ENCODE data around the gene ATG14. TPM values are rescaled to one million over a fixed set of nuclear protein-coding genes. Genes with fewer than 3 reads are reported as not detected.

The ATG14 gene
- total RNA-seq, 6 donors from 2014 or later: 7.6 to 29.3 (median 11.1) TPM

DNA sequence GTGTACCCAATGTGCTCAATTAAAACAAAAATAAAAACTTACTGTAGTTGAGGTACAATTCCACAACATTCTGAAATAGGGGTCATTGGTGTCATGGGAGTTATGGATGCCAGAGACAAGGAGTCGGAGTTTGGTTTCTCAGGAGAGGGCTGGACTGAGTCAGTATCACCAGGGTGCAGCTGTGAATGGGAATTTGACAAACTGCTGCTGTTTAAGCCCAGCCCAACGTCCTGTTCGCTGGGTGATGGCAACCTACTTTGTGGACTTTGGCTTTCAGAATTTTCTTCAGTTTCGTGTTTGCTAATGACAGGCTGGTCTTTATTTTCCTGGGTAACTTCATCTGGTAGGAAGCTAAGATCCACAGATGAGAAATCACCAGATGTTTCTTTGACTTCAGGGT lies 24.9 kb upstream of the ATG14 start:
- no peak for ATAC-seq (ENCODE audit: low FRiP score in 2 of 2)
- TF ChIP-seq EP300 (IDR thresholded peaks at IDR 0.05) (no peak), POLR2AphosphoS5 (IDR thresholded peaks at IDR 0.05) (no peak), POLR2A (IDR thresholded peaks at IDR 0.05) (no peak)
- TF ChIP-seq, protein P1, sequence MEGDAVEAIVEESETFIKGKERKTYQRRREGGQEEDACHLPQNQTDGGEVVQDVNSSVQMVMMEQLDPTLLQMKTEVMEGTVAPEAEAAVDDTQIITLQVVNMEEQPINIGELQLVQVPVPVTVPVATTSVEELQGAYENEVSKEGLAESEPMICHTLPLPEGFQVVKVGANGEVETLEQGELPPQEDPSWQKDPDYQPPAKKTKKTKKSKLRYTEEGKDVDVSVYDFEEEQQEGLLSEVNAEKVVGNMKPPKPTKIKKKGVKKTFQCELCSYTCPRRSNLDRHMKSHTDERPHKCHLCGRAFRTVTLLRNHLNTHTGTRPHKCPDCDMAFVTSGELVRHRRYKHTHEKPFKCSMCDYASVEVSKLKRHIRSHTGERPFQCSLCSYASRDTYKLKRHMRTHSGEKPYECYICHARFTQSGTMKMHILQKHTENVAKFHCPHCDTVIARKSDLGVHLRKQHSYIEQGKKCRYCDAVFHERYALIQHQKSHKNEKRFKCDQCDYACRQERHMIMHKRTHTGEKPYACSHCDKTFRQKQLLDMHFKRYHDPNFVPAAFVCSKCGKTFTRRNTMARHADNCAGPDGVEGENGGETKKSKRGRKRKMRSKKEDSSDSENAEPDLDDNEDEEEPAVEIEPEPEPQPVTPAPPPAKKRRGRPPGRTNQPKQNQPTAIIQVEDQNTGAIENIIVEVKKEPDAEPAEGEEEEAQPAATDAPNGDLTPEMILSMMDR (IDR thresholded peaks at IDR 0.05): no peak
- no peaks in the 10 kb centered on the region for H3K9me3 ChIP-seq
- no peak overlapping the region for H3K27ac ChIP-seq
- H3K36me3 ChIP-seq: no peaks in the 10 kb centered on the region
- H3K27me3 ChIP-seq: no peaks in the 10 kb centered on the region
- no peak for DNase-seq
- WGBS, 2 donors: 59 to 67% methylated on average over 4 of the region's 4 CpGs
- H3K4me3 ChIP-seq: no peak overlapping the region
- peaks cover 0 to 5% (median 0%) of the 10 kb centered on the region in 4 donors for H3K4me1 ChIP-seq

DNA sequence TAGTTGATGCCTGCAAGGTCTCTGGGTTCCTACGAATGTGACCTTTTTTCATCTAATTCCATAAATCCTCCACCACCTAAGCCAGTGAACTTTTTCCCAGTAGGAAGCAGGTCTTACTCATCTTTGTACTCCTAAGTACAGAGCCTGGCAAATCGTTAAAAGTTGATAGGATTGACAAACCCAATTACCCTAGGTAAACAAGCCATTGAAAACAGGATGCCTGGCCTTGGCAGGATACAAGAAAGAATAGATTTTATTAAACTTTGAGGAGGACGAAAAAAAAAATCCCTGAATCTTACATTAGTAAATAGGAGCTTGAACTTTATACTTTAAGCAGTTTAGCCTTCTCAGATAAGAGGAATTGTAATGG lies 23.2 kb upstream of the ATG14 start:
- no peak for DNase-seq
- H3K36me3 ChIP-seq: no peaks in the 10 kb centered on the region
- H3K27me3 ChIP-seq: no peaks in the 10 kb centered on the region
- no peak for ATAC-seq (ENCODE audit: low FRiP score in 2 of 2)
- TF ChIP-seq POLR2AphosphoS5 (IDR thresholded peaks at IDR 0.05) (no peak), EP300 (IDR thresholded peaks at IDR 0.05) (no peak), POLR2A (IDR thresholded peaks at IDR 0.05) (no peak)
- TF ChIP-seq, protein P1 (IDR thresholded peaks at IDR 0.05): no peak
- H3K27ac ChIP-seq: no peak overlapping the region
- 40 to 41% methylated on average over 3 of the region's 3 CpGs for WGBS, 2 donors
- H3K4me3 ChIP-seq: no peak overlapping the region
- H3K9me3 ChIP-seq: no peaks in the 10 kb centered on the region
- H3K4me1 ChIP-seq: no peaks in the 10 kb centered on the region

DNA sequence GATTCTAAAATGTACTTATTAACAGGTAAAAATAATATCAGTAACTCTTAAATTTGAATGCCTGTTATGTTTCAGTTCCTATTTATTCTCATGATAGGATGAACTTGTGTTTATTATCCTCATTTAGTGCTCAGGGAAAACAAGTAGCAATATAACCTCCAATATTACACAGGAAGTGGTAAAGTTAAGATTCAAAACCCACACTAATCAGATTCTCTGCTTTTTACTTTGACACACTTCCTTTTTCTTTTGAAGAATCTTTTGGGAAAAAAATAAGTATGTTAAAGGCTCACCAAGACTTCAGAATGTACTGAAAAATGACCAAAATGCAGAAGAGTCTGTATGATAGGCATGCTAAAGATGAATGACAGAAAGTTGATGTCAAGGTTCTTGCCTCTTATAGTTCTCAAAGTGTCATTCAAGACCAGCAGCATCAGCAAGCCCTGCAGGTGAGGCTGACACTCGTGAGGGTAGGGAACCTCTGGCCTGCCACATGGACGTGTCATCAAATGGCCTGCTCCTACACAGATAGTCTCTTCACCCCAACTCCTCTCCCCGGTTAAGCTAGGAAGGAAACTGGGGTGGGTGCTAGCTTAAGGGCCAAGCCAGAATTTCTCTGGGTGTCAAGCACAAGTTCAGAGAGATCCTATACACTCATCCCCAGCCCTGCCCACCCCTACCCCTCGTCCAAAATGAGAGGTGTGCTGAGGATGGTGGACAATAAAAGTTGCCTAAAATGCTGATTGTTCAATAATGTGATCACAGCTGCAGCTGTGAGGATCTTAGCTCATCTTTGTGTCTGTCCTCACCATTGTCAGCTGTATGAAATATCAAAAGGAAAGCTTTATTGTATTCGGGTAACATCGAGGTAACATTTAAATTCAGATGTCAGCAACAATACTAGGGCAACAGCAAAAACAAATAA lies 22.5 kb upstream of the ATG14 start:
- WGBS, 2 donors: 51 to 67% methylated on average over 6 of the region's 6 CpGs
- no peak for TF ChIP-seq POLR2A (IDR thresholded peaks at IDR 0.05)
- TF ChIP-seq EP300 (IDR thresholded peaks at IDR 0.05): no peak
- no peak for TF ChIP-seq POLR2AphosphoS5 (IDR thresholded peaks at IDR 0.05)
- H3K27me3 ChIP-seq: no peaks in the 10 kb centered on the region
- H3K4me3 ChIP-seq: no peak overlapping the region
- DNase-seq: no peak
- H3K36me3 ChIP-seq: no peaks in the 10 kb centered on the region
- ATAC-seq (ENCODE audit: low FRiP score in 2 of 2): no peak
- no peak overlapping the region for H3K27ac ChIP-seq
- no peaks in the 10 kb centered on the region for H3K9me3 ChIP-seq
- H3K4me1 ChIP-seq: no peaks in the 10 kb centered on the region

DNA sequence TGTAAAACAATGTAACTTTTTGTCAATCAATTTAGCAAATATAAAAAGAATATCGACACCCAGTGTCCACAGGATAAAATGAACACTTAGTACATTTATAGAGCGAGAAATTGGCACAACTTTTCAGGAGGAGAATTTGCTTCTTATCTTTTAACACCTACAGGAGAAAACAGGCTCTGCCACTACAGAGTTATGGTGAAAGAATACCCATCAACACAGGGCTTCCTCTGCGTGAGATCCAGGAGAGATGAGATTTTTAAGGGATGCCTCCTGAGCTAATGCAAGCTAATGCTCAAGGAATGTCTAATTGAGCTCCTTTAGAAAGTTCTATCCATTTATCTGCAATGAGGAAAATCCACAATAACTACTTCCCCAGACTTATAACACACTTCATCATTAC lies 21.0 kb upstream of the ATG14 start:
- TF ChIP-seq POLR2AphosphoS5 (IDR thresholded peaks at IDR 0.05) (no peak), EP300 (IDR thresholded peaks at IDR 0.05) (no peak), POLR2A (IDR thresholded peaks at IDR 0.05) (no peak)
- TF ChIP-seq, protein P1 (IDR thresholded peaks at IDR 0.05): no peak
- Histone ChIP-seq H3K9me3 (no peaks in the 10 kb centered on the region), H3K36me3 (no peaks in the 10 kb centered on the region), H3K27me3 (no peaks in the 10 kb centered on the region), H3K4me1 (no peaks in the 10 kb centered on the region), H3K27ac (no peak overlapping the region), H3K4me3 (no peak overlapping the region)
- ATAC-seq (ENCODE audit: low FRiP score in 2 of 2) (no peak), DNase-seq (no peak)
- 65 to 81% methylated on average over 3 of the region's 3 CpGs for WGBS, 2 donors

DNA sequence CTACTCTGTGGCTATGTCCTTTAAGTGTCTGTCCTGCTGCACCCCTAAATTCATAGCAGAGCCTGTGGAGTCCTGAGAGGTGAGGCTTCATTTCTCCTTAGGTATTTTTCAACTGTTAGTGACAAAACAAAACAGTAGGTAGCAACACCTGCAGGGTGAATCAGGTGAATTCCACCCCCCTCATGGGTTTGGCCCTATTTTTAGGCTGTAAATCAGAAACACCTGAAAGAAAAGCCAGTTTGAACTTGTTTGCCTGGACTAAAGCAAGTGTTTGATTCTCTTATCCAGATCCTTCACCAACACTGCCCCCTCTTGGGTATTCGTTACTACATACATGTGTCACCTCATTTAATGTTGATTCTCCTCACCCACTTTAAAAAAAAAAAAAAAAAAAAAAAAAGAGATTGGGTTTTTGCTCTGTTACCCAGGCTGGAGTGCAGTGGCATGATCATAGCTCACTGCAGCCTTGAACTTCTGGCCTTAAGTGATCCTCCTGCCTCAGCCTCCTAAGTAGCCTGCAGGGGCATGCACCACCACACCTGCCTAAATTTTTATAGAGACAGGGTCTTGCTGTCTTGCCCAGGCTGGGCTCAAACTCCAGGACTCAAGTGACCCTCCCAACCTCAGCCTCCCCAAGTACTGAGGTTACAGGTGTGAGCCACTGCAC lies 18.5 kb upstream of the ATG14 start:
- Histone ChIP-seq H3K4me3 (no peak overlapping the region), H3K27me3 (no peaks in the 10 kb centered on the region)
- DNase-seq: peak in 1 of 2 donors; percentile 31

More for the DNA sequence above, 18.5 kb upstream of the ATG14 start:
- ATAC-seq (ENCODE audit: low FRiP score in 2 of 2): peak; percentile 68 to 82
- no peak overlapping the region for H3K27ac ChIP-seq
- H3K4me1 ChIP-seq: no peaks in the 10 kb centered on the region
- no peaks in the 10 kb centered on the region for H3K36me3 ChIP-seq
- no peaks in the 10 kb centered on the region for H3K9me3 ChIP-seq
- TF ChIP-seq, protein P1 (IDR thresholded peaks at IDR 0.05): peak in 4 of 6 experiments; percentile 16 to 44 (median 39)
- TF ChIP-seq EP300 (IDR thresholded peaks at IDR 0.05): no peak
- WGBS, 2 donors: 0 to 6% methylated on average over 1 of the region's 1 CpG
